HG02870 (cell line): ENCODE results near the gene MAPK6.
"Not testable (repeated sequence)": the region's sequence is repeated elsewhere in the genome, so short reads cannot be mapped to it uniquely, and the experiment has no call there.

Experiments used
- ATAC-seq: cut with Tn5 transposase; IDR thresholded peaks from one replicate; pipeline ENCODE4 v1.9.1; 2021; ENCODE audit warnings: mild to moderate bottlenecking, moderate library complexity; ENCODE audit not compliant: unreplicated experiment

The MAPK6 gene

GRCh38 chr15:52018693-52019393 lies at the start of gene MAPK6:
MAPK6 (plus strand) TSS chr15:52019219; CDS start chr15:52046461, 27,242 bp downstream.
- ATAC-seq: peak; percentile 69

DNA sequence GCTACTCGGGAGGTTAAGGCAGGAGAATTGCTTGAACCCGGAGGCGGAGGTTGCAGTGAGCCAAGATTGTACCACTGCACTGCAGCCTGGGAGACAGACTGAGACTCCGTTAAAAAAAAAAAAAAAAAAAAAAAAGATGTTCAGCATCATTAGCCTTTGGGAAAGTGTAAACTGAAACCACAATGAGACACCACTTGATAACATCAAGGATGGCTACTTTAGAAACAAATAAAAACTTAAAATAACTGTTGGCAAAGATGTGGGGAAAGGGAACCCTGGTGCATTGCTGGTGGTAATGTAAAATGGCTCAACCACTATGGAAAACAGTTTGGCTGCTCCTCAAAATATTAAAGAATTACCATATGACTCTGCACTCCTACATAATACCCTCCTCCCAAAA lies 49.3 kb upstream of the MAPK6 start:
- no peak for ATAC-seq

- ATAC-seq: no peak
These were observed 48.7 kb upstream of the MAPK6 start for GRCh38 chr15:51970132-51970817.

GRCh38 chr15:51971032-51971374 lies 48.0 kb upstream of the MAPK6 start:
- ATAC-seq: peak; percentile 5

DNA sequence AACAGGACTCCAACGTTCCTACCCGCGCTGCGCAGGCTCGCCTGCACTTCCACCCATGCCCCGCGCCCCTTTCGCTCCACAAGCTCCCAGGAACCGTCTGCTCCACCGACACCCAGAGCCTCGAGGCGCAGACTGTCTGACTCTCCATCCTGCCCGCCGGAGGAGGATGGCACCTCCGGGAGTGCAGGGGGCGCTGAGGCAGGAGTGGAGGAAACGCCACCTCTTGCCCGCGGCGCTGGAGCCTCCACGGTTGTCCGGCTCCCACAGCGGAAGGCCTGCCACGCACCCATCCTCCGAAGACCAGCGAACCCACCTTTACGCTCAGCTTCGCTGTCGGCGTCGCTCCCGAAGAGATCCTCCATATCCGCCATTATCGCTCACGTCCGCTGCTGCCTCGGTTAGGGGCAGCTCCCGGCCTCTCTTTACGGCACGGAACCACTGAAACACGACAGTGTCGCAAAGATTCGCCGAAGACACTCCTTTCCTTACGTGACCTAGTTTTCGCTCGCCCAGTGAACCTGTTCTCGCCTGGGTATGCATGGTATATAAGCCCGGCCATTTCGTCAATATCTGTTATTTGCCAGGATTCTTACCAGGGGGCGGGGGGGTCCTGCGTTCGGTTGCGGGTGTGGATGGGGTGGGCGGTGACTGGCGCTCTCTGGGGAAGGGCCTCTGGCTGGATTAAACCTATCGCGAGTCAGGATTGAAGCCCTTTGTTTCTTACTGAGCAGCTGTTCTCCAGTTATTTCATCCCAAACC lies 47.5 kb upstream of the MAPK6 start, which contains the start of gene LEO1:
Gene LEO1, minus strand, starts transcription at position 404 of the 759 bp plus-strand sequence. Its CDS starts 33 bp downstream, at position 371.
- ATAC-seq: peak; percentile 87

GRCh38 chr15:51973220-51973619 lies 45.8 kb upstream of the MAPK6 start:
- ATAC-seq: no peak

DNA sequence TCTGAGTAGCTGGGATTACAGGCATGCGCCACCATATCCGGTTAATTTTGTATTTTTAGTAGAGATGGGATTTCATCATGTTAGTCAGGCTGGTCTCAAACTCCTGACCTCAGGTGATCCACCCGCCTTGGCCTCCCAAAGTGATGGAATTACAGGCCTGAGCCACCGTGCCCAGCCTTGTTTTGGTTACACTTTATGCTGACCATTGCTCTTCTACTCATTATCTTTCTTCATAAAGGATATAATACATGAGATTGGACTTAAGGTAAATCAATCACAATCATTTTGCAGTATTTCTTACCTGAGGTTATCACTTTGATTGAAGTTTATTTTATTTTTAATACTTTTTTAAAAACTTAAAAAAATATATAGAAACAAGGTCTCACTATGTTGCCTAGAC lies 45.2 kb upstream of the MAPK6 start:
- no peak for ATAC-seq

DNA sequence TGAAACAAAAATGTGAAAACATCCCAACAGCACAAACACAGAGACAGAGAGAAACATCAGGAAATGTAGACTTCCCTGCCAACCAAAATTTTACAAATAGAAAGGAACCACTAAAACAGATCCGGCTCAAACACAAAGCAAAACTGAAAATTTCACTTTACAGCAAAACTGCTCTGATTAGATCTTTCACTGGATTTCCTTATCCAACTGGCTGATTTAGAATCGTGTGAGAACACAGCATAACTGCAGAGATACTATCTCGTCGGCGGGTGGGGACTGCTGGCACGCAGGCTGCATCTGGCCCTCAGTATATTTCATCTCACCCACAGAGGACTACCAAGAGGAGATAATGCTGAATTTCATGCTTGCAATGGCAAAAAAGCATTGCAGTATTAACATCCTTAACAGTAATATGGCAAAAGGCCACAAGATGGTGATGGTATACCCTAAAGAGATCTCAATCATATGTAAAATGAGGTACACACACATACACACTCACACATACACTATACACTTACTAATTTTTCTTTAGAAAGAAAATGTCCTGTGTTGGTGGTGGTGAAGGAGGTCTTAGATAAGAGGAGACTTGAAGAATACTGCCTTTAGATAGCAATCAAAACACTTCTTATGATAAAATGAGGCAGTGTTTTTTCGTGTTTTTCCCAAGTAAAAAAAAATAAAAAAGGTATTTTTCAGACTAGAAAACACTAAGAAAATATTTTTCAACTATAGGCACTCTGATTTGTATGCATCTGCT lies 36.8 kb upstream of the MAPK6 start:
- ATAC-seq: peak; percentile 80

GRCh38 chr15:51982770-51983103 lies 36.3 kb upstream of the MAPK6 start:
- no peak for ATAC-seq

DNA sequence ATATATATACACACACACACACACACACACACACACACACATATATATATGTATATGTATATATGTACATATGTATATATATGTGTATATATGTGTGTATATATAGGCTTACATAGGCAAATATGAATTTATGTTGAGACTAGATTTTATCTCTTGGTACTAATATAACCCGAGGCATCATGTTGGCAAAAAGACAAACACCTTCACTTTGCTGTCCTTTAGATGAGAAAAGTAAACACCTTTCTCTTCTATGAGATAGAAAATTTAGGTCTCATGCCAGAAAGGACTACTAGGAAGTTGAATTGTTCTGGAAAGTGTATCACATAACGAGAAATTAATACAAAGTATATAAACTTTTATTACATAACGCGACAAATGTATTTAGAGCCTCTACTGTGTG lies 27.9 kb upstream of the MAPK6 start:
- ATAC-seq: no peak

DNA sequence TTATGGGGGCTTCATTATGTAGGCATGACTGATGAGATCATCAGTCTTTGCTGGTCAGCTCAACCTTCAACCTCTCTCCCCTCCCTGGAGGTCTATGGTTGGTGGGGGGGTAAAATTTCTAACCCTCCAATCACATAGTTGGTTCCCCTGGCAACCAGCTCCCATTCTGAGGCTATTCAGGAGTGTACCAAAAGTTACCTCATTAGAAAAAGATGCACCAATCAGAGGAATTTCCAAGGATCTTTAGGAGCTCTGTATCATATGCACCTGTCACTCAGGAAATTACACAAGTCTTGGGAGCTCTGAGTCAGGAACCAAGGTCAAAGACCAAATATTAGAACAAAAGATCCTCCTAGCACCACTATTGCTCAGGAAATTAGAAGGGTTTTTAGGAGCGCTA lies 26.1 kb upstream of the MAPK6 start:
- ATAC-seq: no peak

- no peak for ATAC-seq
These were observed 16.7 kb upstream of the MAPK6 start for GRCh38 chr15:52002351-52002750.

GRCh38 chr15:52003089-52003488 lies 15.9 kb upstream of the MAPK6 start:
- ATAC-seq: not testable (repeated sequence)

DNA sequence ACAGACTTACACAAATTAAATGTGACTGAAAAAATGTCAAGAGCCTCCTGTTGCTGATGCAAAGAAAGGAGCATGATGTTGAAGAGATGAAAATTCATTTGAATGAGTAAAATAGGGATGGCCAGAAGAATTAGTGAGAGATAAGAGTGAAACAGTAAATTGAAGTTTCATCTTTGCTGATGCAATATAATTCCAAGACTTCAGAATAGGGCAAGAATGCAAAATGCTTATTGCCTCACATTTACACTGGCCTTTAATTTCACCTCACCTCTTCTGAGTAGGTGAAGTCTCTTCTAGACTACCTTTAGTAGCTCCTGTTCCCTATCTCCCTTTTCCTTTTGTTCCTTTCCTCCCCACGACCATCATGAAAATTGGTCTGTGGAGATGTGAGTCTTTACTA lies 15.3 kb upstream of the MAPK6 start:
- no peak for ATAC-seq

DNA sequence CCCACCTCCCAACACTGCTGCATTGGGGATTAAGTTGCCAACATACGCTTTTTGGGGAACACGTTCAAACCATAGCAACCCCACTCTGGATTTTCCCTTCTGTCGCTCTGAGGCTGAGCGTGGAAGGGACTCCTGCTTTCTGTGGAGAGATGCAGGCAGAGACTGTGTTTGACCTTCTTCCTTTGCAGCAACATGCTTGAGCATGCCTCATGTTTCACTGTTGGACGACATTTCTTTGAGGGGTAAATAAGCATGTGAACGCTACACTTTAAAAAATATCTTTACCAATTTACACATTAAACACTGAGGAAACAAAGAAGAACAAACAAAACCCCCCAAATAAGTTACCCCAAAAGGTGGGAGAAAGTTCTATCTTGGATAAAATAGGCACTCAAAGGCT lies 14.2 kb upstream of the MAPK6 start:
- ATAC-seq: no peak

GRCh38 chr15:52005748-52006701 lies 13.0 kb upstream of the MAPK6 start:
- ATAC-seq: peak; percentile 85

DNA sequence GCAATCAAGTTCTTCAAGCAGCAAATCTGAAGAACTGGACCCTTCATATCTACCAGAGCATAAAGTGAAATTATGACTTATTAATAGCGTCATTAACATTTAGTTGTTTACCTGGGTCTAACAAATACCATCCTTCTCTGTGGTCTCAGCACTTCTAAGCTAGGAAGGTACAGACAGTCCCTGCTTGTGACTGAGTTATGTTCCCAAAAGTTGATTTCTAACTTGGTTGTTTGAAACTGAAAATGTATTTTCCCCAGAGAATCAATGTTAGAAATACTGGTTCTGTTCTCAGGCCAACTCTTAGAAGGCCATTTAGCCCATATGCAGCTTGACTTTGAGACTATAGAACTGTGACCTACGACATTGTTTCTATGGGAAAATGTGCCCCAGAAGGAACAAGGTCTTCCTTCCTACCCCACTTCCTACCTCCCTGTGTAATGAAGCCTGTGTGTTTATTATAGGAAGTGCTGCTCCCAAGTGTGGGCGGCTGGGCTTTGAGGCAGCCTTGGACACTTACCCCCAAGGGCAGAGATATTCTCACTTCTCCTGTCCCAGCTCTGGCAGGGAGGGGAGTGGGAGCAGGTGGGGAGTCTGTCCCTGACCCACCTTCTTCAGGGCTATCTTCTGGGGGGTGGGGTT lies 12.2 kb upstream of the MAPK6 start:
- ATAC-seq: peak; percentile 26

GRCh38 chr15:52008359-52008697 lies 10.7 kb upstream of the MAPK6 start:
- no peak for ATAC-seq

DNA sequence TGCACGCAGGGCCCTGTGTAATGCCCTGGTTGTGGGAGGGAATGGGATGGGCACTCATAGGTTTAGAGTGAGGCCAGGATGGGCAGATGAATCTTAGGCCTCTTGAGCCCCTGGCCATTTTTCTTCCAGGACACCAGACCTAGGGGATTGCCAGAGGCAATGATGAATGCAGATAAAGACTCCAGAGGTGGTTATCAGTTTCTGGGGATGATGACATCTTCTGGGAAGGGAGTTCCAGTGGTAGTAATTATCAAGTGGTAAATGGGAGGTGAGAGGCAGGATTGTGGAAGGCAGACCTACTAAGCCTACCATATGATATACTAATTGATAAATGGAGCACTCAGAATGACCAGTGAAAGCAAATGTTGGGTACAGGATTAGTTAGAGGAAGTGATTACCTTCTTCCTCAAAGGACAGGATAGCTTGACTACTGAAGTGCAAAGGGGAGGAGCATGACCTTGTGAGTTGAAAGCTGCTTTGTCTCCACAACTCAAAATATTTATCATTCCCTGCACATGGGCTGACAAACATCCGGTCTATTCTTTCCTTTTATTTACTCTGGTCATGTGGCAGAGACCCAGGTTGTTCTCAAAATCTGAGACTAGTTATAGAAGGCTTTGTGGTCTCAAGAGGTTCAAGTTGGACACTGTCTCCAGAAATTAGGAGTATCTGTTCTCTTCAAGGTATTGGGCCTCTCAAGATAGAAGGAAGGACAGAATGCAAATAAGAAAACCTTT lies 10.2 kb upstream of the MAPK6 start:
- ATAC-seq: no peak
